GM12892 (cell line): ENCODE measurements around the gene STIM2.

ENCODE experiments used
- POLR2A ChIP-seq: IDR thresholded peaks from 2 replicates; pipeline ENCODE4 v1.6.1; 2011; ENCODE audit warnings: low read depth, low read length, control low read depth
- POLR2AphosphoS5 ChIP-seq: IDR thresholded peaks from 2 replicates; pipeline ENCODE4 v1.6.1; 2011; ENCODE audit warnings: low read depth, low read length, control low read depth
- TAF1 ChIP-seq: IDR thresholded peaks from 2 replicates; pipeline ENCODE4 v1.6.1; 2011; ENCODE audit warnings: low read depth, mild to moderate bottlenecking, control low read depth, low read length, borderline replicate concordance

GRCh38 chr4:26893491-26893890, 32.9 kb downstream of the STIM2 start:
- no peak for TF ChIP-seq POLR2AphosphoS5
- TF ChIP-seq POLR2A = no peak
- no peak for TF ChIP-seq TAF1
